ENCODE measurements around the gene SUV39H1. TPM values are rescaled to one million over a fixed set of nuclear protein-coding genes. Genes with fewer than 3 reads are reported as not detected.

SUV39H1 gene
- total RNA-seq, 4 donors from 2014 or later: 3.4 to 11.7 (median 5.1) TPM

GRCh38 chrX:48745222-48745621 is 48.7 kb downstream of the SUV39H1 start:
- Histone ChIP-seq H3K4me1 (no peaks in the 10 kb centered on the region), H3K9me3 (no peaks in the 10 kb centered on the region), H3K4me3 (no peak overlapping the region), H3K27ac (no peak overlapping the region), H3K36me3 (no peaks in the 10 kb centered on the region), H3K27me3 (no peaks in the 10 kb centered on the region)
- TF ChIP-seq, protein P1, sequence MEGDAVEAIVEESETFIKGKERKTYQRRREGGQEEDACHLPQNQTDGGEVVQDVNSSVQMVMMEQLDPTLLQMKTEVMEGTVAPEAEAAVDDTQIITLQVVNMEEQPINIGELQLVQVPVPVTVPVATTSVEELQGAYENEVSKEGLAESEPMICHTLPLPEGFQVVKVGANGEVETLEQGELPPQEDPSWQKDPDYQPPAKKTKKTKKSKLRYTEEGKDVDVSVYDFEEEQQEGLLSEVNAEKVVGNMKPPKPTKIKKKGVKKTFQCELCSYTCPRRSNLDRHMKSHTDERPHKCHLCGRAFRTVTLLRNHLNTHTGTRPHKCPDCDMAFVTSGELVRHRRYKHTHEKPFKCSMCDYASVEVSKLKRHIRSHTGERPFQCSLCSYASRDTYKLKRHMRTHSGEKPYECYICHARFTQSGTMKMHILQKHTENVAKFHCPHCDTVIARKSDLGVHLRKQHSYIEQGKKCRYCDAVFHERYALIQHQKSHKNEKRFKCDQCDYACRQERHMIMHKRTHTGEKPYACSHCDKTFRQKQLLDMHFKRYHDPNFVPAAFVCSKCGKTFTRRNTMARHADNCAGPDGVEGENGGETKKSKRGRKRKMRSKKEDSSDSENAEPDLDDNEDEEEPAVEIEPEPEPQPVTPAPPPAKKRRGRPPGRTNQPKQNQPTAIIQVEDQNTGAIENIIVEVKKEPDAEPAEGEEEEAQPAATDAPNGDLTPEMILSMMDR (IDR thresholded peaks at IDR 0.05): no peak
- no peak for TF ChIP-seq POLR2A (IDR thresholded peaks at IDR 0.05)
- no peak for TF ChIP-seq POLR2AphosphoS5 (IDR thresholded peaks at IDR 0.05)
- TF ChIP-seq EP300 (IDR thresholded peaks at IDR 0.05): no peak
- WGBS, 2 donors (ENCODE audit: low coverage in 1 of 2): 73% methylated on average over 3 of the region's 4 CpGs; no CpG with 5 or more reads in 1 of the 2 donors
- ATAC-seq: no peak

DNA sequence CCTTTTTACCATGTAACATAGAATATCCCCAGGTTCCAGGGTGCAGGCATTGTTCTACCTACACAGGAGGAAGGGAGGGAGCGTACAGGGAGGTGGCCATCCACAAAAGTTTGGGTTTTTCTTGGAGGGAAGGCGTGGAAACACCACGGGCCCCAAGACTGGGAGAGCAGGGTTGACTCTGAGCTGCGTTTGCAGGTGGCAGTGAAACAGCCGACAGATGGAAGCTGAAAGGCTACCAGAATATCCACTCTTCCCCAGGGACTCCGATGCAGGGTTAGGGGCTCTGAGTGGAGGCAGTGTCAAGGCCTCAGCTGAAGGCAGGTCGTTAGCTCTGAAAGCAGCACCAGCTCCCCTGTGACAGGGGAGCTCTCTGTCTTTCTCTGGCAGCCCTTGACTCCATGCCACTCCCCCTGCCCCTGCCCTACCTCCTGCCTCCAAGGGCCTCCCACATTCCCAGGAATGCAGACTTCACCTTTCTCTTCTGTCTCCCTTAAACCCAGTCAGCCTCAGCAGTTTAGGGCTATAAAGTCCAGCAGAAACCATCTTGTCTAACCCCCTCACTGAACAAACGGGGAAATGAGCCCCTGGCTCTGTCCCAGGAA is 51.0 kb downstream of the SUV39H1 start:
- no peaks in the 10 kb centered on the region for H3K36me3 ChIP-seq
- WGBS, 2 donors (ENCODE audit: low coverage in 1 of 2): 47 to 80% methylated on average over 1 to 2 of the region's 8 CpGs
- TF ChIP-seq, protein P1 (IDR thresholded peaks at IDR 0.05): no peak
- TF ChIP-seq EP300 (IDR thresholded peaks at IDR 0.05): no peak
- no peak for TF ChIP-seq POLR2A (IDR thresholded peaks at IDR 0.05)
- no peak for TF ChIP-seq POLR2AphosphoS5 (IDR thresholded peaks at IDR 0.05)
- no peaks in the 10 kb centered on the region for H3K27me3 ChIP-seq
- no peak overlapping the region for H3K27ac ChIP-seq
- H3K4me1 ChIP-seq: no peaks in the 10 kb centered on the region
- no peak overlapping the region for H3K4me3 ChIP-seq
- no peaks in the 10 kb centered on the region for H3K9me3 ChIP-seq
- no peak for ATAC-seq

GRCh38 chrX:48749182-48749581 is 52.6 kb downstream of the SUV39H1 start:
- Histone ChIP-seq H3K36me3 (no peaks in the 10 kb centered on the region), H3K4me3 (no peak overlapping the region), H3K27ac (no peak overlapping the region), H3K27me3 (no peaks in the 10 kb centered on the region), H3K9me3 (no peaks in the 10 kb centered on the region), H3K4me1 (no peaks in the 10 kb centered on the region)
- no peak for ATAC-seq
- 85% methylated on average over 4 of the region's 5 CpGs; no CpG with 5 or more reads in 1 of the 2 donors for WGBS, 2 donors (ENCODE audit: low coverage in 1 of 2)
- TF ChIP-seq, protein P1 (IDR thresholded peaks at IDR 0.05): no peak
- TF ChIP-seq EP300 (IDR thresholded peaks at IDR 0.05): no peak
- no peak for TF ChIP-seq POLR2A (IDR thresholded peaks at IDR 0.05)
- TF ChIP-seq POLR2AphosphoS5 (IDR thresholded peaks at IDR 0.05): no peak

GRCh38 chrX:48751343-48751742 is 54.8 kb downstream of the SUV39H1 start:
- H3K9me3 ChIP-seq: no peaks in the 10 kb centered on the region
- H3K4me1 ChIP-seq: no peaks in the 10 kb centered on the region
- TF ChIP-seq EP300 (IDR thresholded peaks at IDR 0.05): no peak
- ATAC-seq: no peak
- H3K27ac ChIP-seq: no peak overlapping the region
- no peak overlapping the region for H3K4me3 ChIP-seq
- H3K27me3 ChIP-seq: no peaks in the 10 kb centered on the region
- WGBS, 2 donors (ENCODE audit: low coverage in 1 of 2): 75 to 93% methylated on average over 2 to 3 of the region's 3 CpGs
- no peaks in the 10 kb centered on the region for H3K36me3 ChIP-seq

- no peak for ATAC-seq
- Histone ChIP-seq H3K27ac (no peak overlapping the region), H3K4me1 (no peaks in the 10 kb centered on the region), H3K4me3 (no peak overlapping the region), H3K27me3 (no peaks in the 10 kb centered on the region), H3K36me3 (no peaks in the 10 kb centered on the region), H3K9me3 (no peaks in the 10 kb centered on the region)
- TF ChIP-seq POLR2A (IDR thresholded peaks at IDR 0.05) (no peak), EP300 (IDR thresholded peaks at IDR 0.05) (no peak), POLR2AphosphoS5 (IDR thresholded peaks at IDR 0.05) (no peak)
- TF ChIP-seq, protein P1 (IDR thresholded peaks at IDR 0.05): no peak
- 60 to 93% methylated on average over 3 of the region's 7 CpGs for WGBS, 2 donors (ENCODE audit: low coverage in 1 of 2)
Observed at GRCh38 chrX:48752498-48752897, 56.0 kb downstream of the SUV39H1 start.

Data from gastroesophageal sphincter (tissue), 4 donors.